Measurements from ENCODE around the gene GPC5. TPM values are rescaled to one million over a fixed set of nuclear protein-coding genes. Genes with fewer than 3 reads are reported as not detected.

Gene GPC5
- total RNA-seq, 1 donor from 2014 or later, result 8.7 TPM

- Histone ChIP-seq H3K27me3 (ENCODE audit: low read depth) (no peaks in the 10 kb centered on the region), H3K27ac (no peak overlapping the region), H3K36me3 (no peaks in the 10 kb centered on the region), H3K4me3 (no peak overlapping the region), H3K4me1 (no peaks in the 10 kb centered on the region), H3K9me3 (no peaks in the 10 kb centered on the region)
- intact Hi-C loops (cut with DNase I), result no loop called here
- ATAC-seq (no peak), DNase-seq (no peak)
- TF ChIP-seq CTCF (IDR thresholded peaks at IDR 0.05), result no peak
These were observed 310.8 kb downstream of the GPC5 start for GRCh38 chr13:91709180-91709579.

GRCh38 chr13:91710733-91711132 lies 312.3 kb downstream of the GPC5 start:
- Histone ChIP-seq H3K27me3 (ENCODE audit: low read depth) (no peaks in the 10 kb centered on the region), H3K36me3 (no peaks in the 10 kb centered on the region), H3K27ac (no peak overlapping the region), H3K4me1 (no peaks in the 10 kb centered on the region), H3K9me3 (no peaks in the 10 kb centered on the region), H3K4me3 (no peak overlapping the region)
- intact Hi-C loops (cut with DNase I), result no loop called here
- no peak for ATAC-seq
- no peak for DNase-seq
- no peak for TF ChIP-seq CTCF (IDR thresholded peaks at IDR 0.05)

GRCh38 chr13:91714855-91715254 lies 316.4 kb downstream of the GPC5 start:
- no peak overlapping the region for H3K4me3 ChIP-seq
- ATAC-seq (no peak), DNase-seq (no peak)
- intact Hi-C loops (cut with DNase I), result no loop called here
- H3K4me1 ChIP-seq, result no peaks in the 10 kb centered on the region
- no peak for TF ChIP-seq CTCF (IDR thresholded peaks at IDR 0.05)
- no peaks in the 10 kb centered on the region for H3K36me3 ChIP-seq
- no peaks in the 10 kb centered on the region for H3K9me3 ChIP-seq
- H3K27ac ChIP-seq, result no peak overlapping the region
- no peaks in the 10 kb centered on the region for H3K27me3 ChIP-seq (ENCODE audit: low read depth)

GRCh38 chr13:91716436-91717065 lies 318.1 kb downstream of the GPC5 start:
- TF ChIP-seq CTCF (IDR thresholded peaks at IDR 0.05), result no peak
- H3K4me1 ChIP-seq, result no peaks in the 10 kb centered on the region
- DNase-seq (no peak), ATAC-seq (no peak)
- H3K36me3 ChIP-seq, result no peaks in the 10 kb centered on the region
- intact Hi-C loops (cut with DNase I), result no loop called here
- H3K27ac ChIP-seq, result no peak overlapping the region
- no peaks in the 10 kb centered on the region for H3K27me3 ChIP-seq (ENCODE audit: low read depth)
- H3K4me3 ChIP-seq, result no peak overlapping the region
- H3K9me3 ChIP-seq, result no peaks in the 10 kb centered on the region

- peak in 1 of 2 donors; percentile 46 for ATAC-seq
- Histone ChIP-seq H3K27ac (no peak overlapping the region), H3K4me1 (no peaks in the 10 kb centered on the region), H3K36me3 (no peaks in the 10 kb centered on the region), H3K9me3 (no peaks in the 10 kb centered on the region), H3K4me3 (no peak overlapping the region), H3K27me3 (ENCODE audit: low read depth) (no peaks in the 10 kb centered on the region)
- no peak for TF ChIP-seq CTCF (IDR thresholded peaks at IDR 0.05)
- no peak for DNase-seq
- intact Hi-C loops (cut with DNase I), result no loop called here
These were observed 320.6 kb downstream of the GPC5 start for GRCh38 chr13:91719033-91719432.
